SIG-M5 (cell line): Measurements from ENCODE around the gene ARHGEF6.
"Not testable (repeated sequence)": the region's sequence is repeated elsewhere in the genome, so short reads cannot be mapped to it uniquely, and the experiment has no call there.

Experiments
- DNase-seq: peaks from one replicate; lab custom pipeline; 2025; lab: John Stamatoyannopoulos, UW

ARHGEF6 gene

DNA sequence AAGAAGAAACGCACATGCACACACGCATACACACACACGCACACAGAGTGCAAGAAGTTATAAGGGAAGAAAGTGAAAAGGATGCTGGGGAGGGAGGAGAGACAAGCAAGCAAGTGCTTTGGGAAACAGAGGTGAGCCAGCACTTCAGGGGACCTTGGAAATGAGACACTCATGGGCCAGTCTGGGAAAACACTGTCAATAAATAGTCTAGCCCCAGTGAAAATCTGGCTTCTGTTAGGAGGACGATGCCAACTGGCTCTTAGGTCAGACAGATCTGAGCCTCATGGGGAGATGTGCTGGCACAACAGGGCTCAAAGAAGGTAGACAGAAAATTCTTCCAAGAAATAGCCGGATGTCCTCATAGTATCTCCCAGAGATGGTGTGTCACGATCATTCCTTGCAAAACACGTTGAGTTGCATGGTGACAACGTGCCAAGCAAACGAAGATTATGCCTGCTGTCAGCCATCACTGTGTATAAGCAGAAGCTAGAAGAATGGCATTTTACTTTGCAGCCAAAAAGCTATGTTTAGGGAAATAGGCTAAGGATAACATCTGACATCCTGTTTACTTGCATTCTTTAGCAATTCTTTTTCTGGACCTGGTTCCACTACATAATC is 557 bp upstream of the ARHGEF6 start:
- DNase-seq, result no peak

DNA sequence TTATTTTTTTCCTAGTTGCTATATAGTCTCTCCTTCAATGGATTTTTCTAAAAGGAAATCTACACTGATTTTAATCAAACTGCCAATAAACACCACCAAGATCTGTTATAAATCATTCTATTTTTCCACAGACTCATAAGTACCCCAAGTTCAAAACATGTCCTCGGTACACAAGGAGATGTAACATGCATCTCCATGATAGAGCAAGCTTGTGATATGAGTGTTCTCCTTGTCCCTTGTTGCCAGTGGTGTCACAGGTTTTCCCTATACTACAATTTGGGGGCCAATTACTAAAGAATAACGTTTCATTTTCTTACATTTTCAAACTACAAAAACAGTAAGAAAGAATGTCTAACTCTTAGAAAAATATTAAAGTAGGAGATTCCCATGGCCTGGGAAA is 491 bp downstream of the ARHGEF6 start:
- no peak for DNase-seq

DNA sequence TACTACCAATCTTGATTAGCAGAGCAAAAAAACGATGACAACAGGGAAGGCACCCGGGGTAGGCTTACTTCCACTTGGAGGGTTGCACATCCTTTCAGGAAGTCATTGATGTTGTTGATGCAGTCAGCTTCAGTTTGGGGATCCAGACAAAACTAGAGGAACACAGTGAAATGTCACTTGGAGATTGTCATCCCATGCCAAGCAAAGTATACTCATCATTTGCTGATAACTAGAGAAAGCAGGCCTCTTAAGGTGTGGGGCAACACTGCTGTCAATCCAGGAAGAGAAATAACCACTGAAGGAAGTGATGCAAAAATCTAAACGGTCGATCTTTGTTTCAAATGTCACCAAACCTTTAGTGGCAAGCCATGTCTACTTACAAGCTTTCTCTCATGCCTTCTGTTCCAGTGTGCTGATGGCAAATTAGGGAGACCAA is 1.4 kb downstream of the ARHGEF6 start:
- DNase-seq, result peak; percentile 67

DNA sequence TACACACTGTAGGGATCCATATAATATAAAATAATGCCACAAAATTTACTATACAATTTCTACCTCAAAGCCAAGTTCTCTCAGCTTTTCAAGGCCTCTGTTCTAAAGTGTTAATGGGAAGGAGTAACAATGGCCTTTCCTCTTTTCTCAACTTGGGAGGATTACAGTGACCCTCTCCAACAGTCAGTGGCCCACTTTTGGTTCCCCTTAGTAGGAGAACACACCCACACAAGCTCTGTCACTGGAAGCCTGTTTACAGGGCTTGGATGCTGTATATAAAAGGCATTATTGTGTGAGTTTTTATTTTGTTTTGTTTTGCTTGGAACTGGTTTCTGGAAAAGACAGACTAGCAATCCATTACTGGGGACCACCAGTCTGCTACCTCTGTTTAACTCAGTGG is 1.8 kb downstream of the ARHGEF6 start:
- no peak for DNase-seq

DNA sequence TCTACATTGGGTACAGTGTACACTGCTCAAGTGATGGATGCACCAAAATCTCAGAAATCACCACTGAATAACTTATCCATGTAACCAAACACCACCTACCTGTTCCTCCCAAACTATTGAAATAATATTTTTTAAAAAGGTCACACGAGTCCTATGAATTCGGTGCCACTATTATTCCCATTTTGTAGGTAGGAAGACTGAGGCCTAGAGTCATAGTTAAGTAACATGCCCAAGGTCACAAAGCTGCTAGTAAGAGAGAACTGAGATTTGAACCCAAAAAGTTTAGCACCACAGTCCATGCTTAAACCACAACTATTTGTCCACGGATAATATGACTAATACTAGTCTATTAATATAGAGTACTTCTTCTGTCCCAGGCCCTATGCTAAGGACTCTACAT is 2.7 kb downstream of the ARHGEF6 start:
- DNase-seq, result no peak

DNA sequence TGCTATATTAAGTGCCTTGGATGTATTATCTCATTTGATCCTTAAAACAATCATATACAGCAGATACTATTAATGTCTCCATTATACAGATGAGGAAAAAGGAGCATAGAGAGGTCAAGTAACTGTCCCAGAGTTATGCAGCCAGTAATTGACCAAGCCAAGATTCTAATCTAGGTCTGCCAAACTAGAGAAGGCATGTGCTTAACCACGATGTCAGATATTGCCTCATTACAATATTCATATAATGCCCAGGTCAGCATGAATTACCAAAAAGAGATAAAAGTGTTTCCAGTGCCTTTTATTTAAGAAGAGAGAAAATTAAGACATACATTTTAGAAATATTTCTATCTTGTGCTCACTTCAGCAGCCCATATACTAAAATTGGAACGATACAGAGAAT is 7.1 kb downstream of the ARHGEF6 start:
- no peak for DNase-seq

DNA sequence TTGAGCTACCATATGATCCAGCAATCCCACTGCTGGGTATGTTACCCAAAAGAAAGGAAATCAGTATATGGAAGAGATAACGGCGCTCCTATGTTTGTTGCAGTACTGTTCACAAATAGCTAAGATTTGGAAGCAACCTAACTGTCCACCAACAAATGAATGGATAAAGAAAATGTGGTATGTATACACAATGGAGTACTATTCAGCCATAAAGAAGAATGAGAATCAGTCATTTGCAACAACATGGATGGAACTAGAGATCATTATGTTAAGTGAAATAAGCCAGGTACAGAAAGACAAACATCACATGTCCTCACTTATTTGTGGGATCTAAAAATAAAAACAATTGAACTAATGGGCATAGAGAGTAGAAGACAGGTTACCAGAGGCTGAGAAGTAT is 8.9 kb downstream of the ARHGEF6 start:
- DNase-seq, result not testable (repeated sequence)

DNA sequence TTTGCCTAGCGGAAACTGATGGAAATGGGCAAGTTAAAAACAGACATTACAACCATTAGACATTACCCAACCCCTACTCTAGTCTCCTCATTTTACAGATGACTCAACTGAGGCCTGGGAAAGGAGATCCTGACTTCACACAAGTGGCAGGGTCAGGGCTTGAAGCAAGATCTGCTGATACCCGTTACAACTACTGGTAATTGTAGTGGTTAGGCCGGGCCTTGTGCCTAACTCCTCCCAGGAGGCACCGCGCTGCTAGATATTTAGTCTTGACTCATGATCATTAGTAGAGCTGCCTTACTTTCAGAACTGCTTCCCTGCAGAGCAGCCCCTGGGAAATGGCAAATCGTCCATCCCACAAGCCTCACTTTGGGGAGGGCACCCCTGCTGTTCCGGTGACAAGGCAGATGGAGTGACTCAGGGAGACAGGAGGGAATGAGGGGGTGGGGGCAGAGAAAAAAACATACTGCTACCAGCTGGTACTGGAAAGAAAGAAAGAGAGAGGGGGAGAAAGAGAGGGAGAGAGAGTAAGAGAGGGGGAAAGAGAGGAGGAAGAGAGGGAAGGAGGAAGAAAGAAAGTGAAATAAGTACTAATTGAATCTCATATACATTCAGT is 12.2 kb downstream of the ARHGEF6 start:
- peak; percentile 64 for DNase-seq

DNA sequence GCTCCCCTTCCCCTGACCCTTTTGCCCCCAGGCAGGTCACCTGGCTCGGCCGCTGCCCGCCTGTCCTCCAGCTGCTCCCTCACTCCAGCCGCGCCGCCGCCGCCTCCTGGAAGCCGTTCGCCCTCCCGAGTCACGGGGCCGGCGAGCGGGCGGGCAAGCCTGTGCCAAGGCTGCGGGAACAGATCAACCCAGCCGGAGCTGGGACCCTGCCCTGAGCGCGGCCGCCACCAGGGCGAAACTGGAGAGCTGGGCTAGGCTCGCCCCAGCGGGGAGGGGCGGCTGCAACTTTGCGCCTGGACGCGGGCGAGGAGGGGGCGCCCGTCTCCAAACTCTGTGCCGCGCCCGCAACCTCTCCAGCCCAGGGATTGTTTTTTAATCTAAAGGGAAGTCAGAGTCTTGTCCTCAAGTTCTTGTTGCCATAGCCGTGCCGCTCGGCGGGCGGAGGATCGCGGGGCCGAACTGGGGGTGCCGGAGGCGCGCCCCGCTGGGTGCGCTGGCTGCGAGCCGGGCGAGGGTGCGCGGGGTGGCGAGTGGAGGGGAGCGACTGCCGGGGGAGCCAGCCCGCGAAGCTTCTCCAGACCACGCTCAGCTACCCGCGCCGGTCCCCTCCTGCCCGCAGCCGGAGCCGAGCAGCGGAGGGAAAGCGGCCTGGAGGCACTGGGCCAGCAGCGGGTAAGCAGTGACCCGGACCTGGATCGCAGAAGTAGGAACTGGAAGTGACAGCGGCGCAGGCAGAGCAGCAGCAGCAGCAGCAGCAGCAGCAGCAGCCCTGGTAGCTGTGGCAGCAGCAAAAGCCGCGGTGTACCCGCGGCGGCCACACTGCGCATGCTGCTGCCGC is 13.4 kb downstream of the ARHGEF6 start:
- no peak for DNase-seq

DNA sequence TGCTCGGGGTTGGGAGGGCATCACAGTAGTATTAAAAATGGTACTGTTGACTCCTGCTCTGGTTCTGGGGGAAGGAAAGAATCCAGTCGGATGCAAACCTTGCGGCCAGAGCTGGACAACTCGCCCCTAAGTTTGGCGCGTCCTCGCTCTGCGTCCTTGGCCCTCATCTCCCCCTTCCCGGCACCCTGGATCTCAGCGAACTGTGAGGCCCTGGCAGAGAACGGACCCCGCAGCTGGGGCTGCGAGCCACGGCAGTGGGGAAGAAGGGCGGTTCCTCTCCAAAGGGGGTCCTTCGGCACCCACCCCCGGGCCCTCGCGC is 14.0 kb downstream of the ARHGEF6 start:
- no peak for DNase-seq

DNA sequence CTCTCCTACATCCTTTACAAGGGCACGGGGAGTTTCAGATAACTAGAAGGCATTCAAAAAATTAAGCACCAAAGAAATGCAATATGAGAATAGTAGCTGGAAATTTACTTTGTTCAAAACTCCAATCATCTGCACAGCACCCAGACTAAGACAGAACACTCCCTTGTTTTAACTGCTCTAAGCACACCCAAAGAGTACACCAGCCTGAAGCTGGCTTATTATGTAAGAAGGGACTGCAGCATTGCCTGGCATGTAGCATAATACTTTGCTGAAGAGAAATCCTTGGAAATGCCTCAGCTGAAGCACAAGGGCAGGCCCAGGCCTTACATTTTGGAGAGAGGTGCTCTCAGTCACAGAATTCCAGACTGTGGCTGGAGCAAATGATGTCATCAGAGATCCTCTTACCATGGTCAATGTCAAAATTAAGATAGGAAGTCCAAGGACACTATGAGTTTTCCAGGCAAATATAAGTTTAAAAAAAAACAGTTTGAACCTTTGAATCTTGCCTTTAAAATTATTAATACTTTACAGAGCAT is 14.8 kb downstream of the ARHGEF6 start:
- no peak for DNase-seq

DNA sequence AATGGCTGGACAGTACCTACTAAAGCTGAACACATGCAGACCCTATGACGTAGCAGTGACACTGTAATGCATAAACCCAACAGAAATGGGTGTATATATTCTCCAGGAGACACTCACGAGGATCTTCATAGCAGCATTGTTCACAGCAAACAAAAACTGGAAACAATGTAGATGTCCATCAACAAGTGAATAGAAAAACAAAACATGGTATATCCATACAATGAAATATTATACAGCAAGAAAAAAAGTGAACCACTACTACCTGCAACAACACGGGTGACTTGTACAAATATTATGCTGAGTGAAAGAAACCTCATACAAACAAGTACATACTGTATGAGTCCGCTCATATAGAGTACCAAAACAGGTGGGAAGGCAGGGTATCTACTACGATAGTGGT is 16.5 kb downstream of the ARHGEF6 start:
- DNase-seq, result no peak

DNA sequence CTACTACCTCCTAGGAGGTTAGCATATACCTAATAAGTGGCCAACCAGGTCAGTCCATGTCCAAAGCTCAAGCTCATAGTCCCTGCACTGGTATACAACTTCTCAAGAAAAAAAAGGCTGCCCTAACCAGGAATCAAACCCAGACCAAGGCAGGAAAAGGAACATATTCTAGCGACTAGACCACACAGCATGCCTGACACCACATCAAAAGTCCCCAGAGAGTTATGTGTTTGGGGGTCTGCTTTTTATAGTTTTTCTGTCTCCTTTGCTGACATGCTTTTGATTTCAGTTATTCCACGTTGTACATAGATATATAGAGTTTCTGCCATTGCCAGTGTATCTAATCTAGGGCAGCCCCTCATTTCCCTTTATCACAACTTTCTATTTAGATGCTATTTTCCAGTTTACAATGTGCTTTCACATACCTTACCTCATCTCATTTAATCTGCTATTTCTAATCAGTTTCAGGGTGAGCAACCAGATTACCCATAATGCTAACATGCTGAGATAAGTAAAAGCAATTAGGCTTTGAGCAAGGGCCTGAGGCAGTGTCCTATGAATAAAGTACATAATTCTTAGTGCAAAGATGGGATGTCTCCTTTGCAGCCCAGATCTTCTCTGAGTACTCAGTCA is 17.8 kb downstream of the ARHGEF6 start:
- DNase-seq, result no peak

DNA sequence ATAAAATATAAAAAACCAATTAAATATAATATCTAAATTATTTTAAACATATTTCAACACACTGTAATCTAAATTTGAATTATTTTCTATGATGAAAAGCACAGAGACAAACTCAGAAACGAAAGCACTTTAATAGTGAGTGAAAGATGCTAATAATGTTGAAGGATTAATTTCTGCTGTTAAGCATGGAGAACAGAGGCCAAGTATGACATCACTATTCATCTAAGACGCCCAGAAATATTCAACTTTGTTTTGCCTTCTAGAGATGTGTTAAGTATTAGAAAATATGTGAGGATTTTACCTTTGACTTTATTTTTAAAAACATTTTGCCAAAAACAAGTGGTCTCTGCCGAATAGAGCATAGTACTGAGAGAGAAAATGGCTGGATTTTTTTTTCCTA is 19.3 kb downstream of the ARHGEF6 start:
- DNase-seq, result no peak

DNA sequence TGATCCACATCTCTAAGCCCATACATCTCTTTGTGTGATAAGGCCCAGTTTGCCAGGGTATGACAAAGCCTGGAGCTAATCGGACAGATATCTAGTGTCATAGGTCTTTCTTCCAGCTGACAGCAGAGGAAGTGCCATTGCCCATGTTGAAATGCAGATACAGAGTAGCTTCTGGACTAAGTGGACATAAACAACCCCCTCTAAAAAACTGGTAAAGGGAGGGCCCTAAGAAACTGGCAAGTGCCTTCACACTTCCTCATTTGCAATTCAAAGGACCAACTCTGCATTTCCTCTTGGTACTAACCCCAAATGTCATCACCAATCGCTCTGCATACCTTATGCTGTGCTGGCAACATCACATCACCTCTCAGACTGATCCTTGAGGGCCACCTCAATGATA is 20.8 kb downstream of the ARHGEF6 start:
- peak; percentile 0 for DNase-seq

DNA sequence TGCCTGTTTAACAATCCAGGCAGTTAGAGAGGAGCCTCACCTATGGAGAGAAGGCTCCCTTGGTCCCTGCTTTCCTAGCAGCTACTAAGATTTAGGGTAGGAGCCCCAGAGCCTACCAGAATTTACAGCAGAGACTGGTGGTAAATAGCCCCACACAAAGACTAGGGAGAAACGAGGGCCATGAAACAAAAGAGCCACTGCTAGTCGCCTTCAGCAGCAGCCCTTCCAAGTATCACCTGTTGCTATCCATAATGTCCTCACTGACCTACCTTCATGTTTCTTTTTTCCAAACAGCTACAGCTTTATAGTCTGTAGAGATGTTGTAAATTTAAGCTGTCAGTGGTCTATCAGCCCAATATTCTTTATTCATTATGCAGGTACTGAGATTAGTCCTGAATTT is 25.3 kb downstream of the ARHGEF6 start:
- no peak for DNase-seq

DNA sequence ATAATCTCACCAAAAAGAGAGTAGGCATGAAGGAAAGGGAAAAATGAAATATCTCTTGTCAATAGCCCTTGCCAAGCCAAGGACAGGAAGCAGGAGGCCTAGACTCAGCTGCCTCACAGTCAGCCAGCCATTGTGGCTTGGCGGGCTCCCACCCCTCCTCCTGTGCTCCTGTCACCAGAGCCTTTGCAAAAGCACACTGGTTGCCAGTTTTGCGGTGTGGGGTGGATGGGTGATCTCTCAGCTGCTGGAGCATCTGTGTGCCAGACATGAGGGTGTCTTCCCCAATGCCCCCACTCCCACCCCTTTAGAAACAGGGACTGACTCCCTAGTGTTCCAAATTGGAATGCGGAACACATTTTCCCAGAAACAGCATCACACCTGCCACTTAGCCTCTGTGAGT is 26.1 kb downstream of the ARHGEF6 start:
- DNase-seq, result no peak

DNA sequence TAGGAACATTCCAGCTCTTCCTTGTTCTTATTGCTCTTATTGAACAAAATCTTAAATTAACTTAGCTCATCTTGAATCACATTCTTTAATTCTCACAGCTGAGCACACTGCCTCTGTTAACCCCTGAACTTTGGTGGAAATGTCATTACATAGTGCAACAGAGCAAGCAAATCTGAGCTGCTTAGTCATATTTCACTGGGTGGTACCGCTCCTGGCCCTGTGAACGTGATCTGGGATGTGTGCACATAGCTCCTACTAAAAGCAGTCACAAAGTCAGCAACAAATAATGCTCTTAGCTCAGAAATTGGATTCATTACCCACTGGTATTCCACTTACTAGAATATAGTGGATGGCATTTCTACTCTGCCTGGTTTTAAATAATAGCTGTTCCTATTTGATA is 27.9 kb downstream of the ARHGEF6 start:
- no peak for DNase-seq

DNA sequence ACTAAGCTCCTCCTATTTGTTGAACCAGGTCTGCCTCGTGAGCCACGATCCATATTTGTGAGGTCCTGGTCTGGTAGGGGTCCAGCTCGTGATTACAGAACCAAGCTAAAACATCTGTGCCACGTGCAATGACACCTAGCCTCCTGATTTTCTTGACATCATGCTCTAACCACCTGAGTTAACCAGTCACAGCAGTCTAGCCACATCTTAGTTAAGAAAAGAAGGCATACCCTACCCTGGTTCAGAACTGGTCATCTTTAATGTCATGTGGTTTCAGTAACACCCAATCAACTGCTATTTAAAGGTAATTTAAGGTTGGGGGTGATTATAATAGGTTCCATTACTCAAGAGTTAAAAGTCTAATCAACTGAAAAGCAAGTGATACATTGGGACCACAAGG is 28.4 kb downstream of the ARHGEF6 start:
- DNase-seq, result no peak

DNA sequence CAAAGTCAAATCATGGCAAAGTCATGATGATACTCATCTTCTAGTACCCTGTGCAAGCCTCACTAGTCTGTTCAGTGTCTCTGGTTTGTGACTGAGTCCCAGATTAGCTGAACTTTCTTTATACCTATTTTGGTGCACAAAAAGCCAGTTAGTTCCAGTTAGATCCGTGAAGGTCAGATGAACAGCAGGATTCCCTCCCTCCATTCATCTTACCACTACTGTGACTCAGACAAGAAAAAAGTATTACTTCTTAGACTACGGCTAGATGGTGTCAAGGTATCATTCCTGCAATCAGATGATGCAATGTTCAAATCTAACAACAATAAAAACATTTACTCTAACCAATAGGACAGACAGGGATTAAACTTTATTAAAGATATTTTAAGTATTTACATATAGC is 30.4 kb downstream of the ARHGEF6 start:
- DNase-seq, result no peak

DNA sequence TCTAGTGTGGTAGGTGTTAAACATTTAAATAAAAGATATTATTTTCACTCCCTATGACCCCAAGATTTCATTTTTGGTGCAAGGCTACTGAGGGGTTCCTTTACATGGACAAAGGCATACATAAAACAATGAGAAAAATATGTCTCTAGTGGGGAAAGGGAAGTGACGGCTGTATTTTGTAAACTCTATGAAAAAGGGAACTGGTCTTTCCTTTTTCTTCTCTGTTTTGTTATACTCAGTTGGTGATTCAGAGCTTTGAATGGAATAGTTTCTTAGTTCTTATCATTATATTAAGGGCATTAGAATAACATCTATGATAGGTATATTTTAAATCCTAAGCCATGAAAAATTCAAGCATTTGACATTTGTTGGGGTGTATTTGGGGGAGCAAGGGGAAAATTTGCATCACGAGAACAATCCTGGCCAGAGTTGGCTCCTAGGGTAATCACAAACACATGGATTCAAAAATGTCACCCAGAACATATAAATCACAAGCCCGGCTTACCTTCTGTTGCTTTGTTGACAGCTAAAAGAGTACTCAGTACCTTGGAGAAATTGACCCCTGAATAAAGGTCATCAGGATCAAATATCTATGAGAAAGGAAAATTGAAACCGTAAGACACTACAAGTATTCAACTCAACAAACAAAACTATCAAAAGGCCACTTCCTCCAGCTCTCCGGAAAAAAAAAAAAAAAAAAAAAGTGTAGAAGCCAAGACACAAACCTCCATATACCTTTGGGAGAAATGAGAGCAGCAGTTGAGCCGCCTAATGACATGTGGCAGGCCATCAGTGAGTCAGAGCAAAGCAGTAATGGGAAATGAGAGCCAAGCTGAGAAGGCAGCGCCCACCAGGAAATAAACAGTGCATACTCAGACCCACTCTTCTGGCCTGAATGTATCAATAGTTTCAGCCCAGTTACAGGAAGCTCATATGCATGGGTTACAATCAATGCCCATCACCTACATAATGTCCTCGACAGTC is 33.4 kb downstream of the ARHGEF6 start:
- no peak for DNase-seq
